GM21447 (cell line): ENCODE results near the gene WDR5.

Experiments used
- ATAC-seq: cut with Tn5 transposase; IDR thresholded peaks from one replicate; pipeline ENCODE4 v1.9.1; 2021; ENCODE audit not compliant: unreplicated experiment

Gene WDR5

GRCh38 chr9:134185536-134186011, 49.7 kb downstream of the WDR5 start:
- ATAC-seq: no peak

DNA sequence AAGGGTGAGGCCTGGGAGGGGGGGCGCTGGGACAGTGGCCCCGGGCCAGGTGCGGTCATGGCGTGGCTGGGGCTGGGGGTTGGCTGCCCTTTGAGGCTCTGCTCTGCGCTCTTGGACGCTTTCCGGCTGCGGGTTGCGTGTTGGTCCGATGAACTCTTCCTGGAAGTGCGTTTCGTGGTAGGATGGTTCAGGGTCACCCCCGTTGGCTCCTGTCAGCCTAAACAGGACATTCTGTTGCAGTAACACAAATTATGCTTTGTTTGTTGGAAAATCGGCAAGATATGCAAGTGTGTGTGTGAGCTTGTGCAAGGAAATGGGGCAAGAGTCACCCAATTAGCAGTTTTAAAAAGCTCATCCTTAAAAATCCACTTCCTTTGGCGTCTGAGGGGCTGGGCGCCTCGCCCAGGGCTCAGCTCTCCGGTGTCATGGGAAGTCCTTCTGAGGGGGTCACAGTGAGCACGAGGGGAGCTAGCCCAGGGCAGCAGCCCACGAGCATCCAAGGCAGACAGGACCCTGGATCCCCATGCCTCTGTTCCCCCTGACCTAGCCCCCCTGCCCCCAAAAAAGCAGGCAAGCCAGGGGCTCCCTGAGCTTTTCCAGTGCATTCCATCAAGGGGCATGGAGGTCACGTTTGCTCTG, 50.7 kb downstream of the WDR5 start:
- no peak for ATAC-seq

- no peak for ATAC-seq
Measured at GRCh38 chr9:134187110-134187531, 51.2 kb downstream of the WDR5 start.

- ATAC-seq: no peak
Measured at GRCh38 chr9:134187891-134188385, 52.1 kb downstream of the WDR5 start.

- no peak for ATAC-seq
Measured at GRCh38 chr9:134188386-134189144, 52.7 kb downstream of the WDR5 start.

- no peak for ATAC-seq
Measured at GRCh38 chr9:134189145-134189469, 53.2 kb downstream of the WDR5 start.

DNA sequence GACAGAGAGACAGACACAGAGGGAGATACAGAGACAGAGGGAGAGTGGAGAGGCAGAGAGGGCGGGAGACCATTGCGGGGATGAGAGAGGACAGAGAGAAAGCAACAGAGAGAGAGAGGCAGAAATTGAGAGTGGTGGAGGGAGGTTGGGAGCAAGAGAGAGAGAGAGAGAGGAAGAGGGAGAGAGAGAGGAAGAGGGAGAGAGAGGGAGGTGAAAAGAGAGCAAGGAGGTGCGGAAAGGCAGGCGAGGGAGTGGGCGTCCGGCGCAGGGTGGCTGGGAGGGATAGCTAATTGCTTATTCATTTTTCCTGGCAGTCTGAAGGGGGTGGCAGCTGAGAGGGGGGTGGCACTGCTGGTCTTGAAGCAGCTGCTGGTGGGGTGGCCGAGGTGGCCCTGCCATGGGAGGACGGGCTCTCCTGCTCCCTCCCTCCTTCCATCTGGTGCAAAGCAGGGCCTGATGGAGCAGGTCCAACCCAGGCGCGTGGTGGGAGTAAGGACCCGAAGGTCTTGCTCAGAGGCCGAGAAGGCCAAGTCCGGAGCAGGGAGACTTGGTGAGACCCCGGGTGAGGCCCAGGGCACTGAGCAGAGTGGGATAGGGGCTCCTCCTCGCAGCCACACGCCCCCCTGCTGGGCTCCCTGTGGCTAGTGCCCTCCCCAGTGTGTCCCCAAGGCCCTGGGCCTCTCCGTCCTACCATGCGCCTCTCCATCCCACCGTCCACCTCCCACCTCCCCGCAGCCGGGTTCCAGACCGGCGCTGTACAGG, 53.8 kb downstream of the WDR5 start:
- no peak for ATAC-seq

DNA sequence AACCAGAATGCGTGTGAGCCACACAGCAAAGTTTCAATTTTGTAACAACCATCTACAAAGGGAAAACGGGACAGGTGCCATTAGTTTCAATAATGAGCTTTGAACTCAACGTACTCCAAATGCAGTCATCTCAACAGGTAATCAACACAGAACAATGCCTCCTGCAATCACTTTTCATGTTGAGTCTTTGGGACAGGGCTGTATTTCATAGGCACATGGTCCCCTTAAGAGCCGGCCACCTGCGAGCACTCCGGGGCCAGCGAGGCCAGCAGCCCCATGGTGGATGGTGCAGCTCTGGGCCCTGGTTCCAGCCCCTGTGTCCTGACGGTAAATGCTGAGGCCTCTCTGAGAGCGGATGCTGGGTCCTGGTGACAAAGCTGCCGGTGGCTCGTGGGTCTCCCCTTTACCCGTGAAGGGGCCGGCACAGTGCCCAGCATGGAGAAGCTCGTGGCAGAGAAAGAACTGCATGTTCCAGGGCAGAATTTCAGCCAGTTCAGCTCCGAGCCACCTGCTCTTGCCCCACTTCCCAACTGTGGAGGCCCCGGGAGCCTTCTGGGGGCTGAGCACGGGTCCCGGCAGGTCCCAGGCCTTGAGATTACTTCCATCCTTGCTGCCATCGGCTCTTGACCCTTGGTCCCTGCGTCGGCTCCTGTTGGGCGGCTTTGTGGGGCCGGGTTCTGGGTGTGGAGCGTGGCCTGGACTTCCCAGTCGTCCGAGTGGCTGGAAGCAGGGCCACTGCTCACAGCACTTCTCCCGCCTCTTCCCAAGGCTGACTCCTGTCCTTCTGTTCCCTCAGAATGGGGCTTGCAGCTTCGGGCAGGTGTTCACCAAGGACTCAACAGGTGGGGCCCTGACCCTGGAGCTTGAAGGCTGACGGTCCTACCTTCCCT, 54.6 kb downstream of the WDR5 start:
- ATAC-seq: no peak

DNA sequence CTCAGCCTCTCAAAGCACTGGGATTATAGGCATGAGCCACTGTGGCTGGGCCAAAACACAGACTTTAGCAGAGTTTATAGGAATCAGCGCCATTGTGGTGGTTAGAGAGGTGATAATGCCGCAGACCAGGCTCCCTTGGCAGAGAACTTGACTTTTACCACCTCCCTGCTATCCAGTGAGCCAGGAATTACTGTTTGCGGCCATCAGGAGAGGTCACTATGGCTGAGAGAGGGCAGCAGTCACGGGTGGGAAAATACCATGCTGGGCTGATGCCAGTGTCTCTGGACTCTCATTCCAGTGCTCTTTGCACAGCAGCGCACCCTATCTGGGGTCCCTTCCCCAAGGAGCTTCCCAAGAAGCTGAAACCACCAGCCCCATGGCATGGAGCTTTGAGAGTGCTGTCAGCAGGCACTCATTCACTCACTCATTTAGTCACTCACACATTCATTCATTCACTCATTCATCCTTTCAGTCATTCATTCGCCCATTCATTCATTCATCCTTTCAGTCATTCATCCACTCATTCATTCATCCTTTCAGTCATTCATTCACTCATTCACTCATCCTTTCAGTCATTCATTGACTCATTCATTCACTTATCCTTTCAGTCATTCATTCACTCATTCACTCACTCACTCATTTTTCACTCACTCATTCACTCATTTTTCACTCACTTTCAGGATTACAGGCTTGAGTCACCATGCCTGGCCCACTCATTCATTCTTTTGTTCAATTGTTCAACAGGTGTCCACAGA, 55.8 kb downstream of the WDR5 start:
- ATAC-seq: no peak

GRCh38 chr9:134192311-134192950, 56.5 kb downstream of the WDR5 start:
- no peak for ATAC-seq

DNA sequence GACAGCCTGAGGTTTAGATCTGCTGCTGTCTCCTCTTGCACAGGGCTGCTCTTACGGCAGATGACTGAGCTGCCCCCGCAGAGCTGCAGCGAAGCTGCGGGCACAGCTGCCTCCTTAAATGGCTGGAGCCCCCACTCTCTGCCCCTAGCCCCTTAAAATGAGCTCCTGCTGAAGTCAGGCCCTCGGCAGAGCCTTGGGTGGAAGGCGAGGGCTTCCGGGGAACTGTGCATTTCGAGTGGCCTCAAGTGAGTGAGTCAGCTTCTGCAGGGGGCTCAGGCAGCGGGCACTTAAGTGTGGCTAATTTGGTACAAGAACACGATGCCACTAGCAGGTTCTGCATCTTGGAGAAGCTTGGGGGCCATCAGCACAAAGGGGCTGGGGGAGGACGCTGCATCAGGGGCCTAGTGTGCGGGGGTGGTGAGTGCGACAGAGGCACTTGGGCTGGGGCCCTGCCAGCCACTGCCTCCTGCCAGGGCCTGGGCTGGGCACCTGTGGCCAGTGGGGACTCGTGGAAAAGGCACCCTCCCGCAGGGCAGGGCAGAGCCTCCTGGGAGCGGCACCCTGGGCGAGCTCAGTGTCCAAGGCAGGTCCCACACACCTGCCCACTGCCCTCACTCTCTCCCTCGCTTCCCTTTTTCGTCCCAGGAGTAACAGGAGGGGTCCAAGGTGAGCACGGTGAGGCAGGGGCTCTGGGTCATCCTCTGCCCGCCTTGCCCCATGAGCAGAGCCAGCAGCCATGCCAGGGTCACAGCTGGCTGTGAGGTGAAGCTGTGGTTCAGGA, 57.3 kb downstream of the WDR5 start:
- ATAC-seq: no peak

GRCh38 chr9:134193912-134194535, 58.1 kb downstream of the WDR5 start:
- no peak for ATAC-seq

- ATAC-seq: no peak
Measured at GRCh38 chr9:134195558-134195957, 59.7 kb downstream of the WDR5 start.

DNA sequence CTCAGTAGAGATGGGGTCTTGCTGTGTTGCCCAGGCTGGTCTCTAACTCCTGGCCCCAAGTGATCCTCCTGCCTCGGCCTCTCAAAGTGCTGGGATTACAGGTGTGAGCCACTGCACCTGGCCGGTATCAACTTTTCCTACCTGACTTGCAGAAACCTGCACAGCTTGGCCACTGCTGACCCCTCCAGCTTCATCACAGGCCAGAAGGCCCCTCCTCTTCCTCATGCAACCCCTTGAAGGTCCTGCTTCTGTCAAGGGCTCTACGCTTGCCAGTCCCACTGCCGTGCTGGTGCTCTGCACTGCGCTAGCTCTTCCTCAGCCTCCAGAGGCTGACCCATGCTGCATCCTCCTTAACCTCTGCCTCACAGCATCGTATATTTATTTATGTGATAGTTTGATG, 61.0 kb downstream of the WDR5 start:
- ATAC-seq: no peak

DNA sequence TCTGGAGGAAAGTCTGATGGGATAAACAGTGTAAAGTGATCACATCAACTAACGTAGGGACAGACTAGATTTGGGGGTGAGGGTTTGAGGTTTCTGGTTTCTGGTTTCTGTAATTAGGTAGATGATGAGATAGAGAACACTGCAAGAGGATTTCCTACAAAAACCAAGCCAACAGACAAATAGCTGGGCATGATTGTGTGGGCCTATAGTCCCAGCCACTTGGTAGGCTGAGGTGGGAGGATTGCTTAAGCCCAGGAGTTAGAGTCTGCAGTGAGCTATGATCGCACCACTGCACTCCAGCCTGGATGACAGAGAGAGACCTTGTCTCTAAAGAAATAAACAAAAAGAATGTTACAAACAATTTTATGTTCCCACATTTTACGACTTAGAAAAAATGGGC, 62.9 kb downstream of the WDR5 start:
- ATAC-seq: no peak

- no peak for ATAC-seq
Measured at GRCh38 chr9:134200730-134201129, 64.8 kb downstream of the WDR5 start.

- ATAC-seq: no peak
Measured at GRCh38 chr9:134203224-134203623, 67.3 kb downstream of the WDR5 start.

DNA sequence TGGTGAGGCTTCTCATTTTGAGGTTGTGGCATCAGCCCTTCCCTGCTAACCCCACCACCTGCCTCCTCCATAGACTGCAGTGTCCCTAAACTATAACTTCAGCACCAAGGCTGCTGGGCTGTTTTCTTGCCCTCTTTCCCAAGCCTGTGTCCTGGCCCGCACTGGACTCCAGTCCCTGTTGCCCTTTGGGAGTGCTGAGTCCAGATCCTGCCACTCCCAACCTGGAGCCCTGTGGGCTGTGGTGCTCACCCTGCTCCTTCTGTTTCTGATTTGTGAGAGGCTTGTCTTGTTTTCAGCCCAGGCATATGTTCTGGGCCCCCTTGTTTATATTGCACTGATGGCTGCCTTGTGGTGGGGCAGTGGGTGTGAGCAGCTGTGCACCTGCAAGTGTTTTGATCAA, 68.2 kb downstream of the WDR5 start:
- no peak for ATAC-seq
